Activated naive CD4-positive, alpha-beta T cell (primary cell): ENCODE data around the gene KCNQ5.

ENCODE experiments used
- DNase-seq, 4 experiments: peaks; one replicate each; lab custom pipeline; 2025; lab: John Stamatoyannopoulos, UW

KCNQ5 gene

DNA sequence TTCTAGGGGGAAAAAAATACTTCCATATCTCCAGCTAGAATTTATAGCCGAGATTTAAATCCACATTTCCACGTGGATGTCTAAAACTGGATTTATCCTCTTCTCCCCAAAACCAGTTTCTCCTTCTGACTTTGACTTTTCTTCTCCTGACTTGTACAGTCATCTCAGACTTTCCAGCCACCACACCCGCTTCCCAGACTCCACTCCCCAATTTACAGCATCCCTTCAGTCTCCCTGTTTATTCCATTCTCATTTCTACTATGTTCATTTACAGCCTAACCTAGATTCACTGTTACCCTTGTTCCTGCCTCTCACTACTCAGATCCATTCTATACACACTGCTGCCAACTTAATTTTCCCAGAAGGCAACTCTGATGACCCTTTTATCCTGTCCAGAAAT lies 378.6 kb downstream of the KCNQ5 start:
- DNase-seq = no peak

DNA sequence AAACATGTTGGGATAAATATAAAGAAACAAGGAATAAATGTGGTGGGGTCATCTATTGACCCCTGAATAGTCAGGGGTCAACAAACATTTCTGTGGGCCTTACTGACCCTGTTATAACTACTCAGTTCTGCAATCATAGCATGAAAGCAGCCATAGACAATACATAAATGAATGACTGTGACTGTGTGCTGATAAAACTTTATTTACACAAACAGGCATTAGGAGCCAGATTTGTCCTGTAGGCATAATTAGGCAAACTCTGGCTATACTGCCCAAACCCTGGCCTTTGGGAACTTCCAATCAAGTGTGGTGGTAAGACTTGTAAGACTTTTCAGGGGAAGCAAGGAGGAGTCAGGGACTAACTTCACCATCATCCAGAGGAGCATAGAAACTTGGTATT lies 380.7 kb downstream of the KCNQ5 start:
- no peak for DNase-seq

GRCh38 chr6:73003302-73003701 lies 381.4 kb downstream of the KCNQ5 start:
- DNase-seq = no peak

DNA sequence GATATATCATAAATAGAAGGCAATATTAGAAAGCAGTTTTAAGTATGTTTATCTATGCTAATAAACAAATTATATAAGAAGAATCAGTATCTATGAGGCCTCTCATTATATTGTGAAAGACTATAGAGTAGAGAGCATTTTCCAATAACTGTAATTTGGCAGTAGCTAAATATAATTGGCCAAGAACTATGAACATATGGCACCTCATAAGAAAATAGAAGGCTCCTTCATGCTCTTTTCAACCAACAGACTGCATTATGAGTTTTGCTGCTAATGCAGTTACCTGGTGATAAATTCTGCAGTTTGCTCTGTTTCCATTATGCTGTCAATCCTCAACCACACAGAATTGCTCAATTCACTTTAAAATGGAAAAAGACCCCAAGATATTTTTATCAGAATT lies 382.4 kb downstream of the KCNQ5 start:
- DNase-seq = no peak

GRCh38 chr6:73004861-73005260 lies 383.0 kb downstream of the KCNQ5 start:
- no peak for DNase-seq

DNA sequence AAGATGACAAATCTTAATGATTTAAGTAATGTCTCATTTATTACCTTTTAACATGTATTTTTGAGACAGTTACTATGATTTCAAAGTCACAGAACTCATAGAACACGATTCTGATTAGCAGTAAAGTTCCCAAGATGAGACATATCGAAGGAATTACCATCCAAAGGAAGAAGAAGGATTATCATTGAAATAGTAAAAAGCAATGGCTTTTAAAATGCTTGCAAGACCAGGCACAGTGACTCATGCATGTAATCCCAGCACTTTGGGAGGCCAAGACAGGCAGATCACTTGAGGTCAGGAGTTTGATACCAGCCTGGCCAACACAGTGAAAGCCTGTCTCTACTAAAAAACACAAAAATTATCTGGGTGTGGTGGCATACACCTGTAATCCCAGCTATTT lies 384.3 kb downstream of the KCNQ5 start:
- no peak for DNase-seq

DNA sequence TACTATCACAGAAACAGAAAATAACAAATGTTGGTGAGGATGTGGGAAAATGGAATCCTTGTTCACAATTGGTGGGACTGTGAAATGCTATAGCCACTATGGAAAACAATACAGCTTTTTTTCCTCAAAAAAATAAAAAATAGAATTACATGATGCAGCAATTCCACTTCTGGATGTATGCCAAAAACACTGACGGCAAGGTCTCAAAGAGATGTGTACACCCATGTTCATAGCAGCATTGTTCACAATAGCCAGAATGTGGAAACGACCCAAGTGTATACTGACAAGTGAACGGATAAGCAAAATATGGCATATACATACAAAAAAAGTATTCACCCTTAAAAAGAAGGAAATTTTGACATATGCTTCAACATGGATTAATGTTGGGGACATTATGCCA lies 390.1 kb downstream of the KCNQ5 start:
- no peak for DNase-seq

DNA sequence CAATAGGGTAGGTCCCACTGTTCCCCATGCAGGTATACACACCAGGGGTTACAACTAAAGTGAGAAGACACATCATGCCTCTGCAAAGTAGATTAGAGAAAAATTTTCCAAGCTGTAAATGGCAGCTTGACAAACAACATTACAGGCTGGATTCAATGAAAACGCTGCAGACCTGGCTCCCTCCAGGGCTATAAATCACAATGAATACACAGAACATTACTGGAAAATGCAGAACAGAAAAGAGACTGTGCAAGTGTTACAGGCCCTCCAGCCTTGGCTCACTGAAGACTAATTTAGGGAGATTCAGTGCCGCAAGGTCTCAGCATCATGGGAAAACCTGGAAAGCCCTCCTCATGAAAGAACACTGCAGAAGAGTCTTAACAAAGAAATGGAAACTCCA lies 395.6 kb downstream of the KCNQ5 start:
- no peak for DNase-seq

- no peak for DNase-seq
Observed at GRCh38 chr6:73024598-73024997, 402.7 kb downstream of the KCNQ5 start.

DNA sequence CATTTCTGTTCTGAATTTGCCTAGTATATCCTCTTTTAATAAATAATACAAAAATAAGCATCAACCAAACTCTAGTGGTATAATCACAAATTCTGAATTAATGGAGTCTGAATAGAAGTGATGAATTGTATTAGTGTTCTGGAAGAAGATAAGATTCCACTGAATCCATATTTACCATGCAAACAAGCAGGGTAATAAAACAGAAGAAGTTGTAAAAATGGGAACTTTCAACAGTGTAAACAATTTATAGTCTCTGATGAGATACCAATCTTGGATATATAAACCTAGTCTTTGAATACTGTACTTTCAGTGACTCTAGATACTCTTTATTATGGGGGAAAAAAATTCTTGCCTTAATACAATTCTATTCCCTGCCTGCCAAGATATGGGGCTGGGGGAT lies 405.8 kb downstream of the KCNQ5 start:
- DNase-seq = no peak

DNA sequence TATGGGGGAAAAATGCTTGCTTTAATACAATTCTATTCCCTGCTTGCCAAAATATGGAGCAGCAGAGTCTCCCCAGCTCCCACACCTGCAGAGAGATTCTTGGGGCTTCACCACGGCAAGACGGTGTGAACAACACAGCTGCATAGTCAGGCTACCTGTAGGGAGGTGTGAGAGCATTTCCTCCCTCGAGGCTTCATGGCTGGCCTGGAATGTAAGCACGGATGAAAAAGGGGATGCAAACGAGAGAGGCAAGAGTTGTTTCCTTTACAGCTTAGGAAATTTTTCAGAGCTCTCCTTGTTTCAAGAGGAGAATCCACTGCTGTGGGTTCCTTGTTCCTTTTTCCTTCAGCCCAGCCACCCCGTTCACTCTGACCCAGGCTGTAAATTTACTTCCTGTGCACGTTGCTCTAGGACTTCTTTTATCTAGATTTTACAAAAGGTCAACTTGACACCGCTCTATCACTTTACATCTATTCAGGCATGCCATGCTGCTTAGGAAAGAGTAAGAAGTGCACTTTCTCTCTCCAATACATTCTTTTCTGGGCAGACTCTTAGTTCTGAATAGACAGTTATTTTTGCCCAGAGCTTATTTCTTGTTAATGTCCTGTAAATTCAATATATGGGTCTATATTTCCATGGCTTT lies 406.4 kb downstream of the KCNQ5 start:
- no peak for DNase-seq

DNA sequence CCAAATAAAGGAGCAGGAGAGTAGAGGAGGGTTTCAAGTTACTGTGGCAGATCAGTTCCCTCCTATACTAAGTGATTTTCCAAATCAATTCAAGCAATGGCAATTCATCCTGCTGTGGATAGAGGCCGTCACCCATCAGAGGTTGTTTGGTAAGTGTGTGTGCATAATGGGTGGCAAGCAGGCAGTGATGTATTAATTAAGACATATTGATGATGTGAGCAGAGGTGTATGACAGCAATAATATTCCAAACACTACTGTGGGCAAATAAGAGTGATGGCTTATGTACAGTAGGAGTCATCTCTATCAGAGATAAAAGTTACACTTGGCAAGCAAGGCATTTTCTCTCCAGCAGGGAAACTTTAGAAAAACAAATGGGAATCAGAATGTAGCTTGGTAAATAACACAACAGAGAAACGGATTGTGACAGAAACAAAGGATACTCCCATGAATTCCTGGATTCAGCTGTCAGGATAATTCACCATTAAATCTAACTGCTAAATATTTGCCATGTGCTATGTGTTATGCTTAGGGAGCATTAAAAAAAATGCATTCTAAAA lies 407.1 kb downstream of the KCNQ5 start:
- no peak for DNase-seq

DNA sequence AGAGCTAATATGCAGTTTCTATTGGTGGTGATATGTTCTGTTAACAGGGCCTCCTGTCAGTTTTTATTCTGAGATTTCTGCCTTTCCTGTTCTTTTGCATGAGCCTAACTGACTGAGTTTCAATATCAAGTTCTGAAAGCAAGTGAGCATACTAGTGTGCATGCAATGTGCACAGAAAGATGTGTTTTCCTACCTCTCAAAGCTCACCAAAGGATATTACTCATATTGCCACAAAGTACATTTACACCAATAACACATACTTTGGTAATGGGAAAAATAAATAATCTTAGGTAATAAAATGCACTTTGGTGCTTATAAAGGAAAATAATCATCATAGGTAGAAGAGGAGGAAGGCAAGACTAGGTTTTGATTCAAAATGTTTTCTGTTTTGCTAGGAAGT lies 408.4 kb downstream of the KCNQ5 start:
- no peak for DNase-seq

GRCh38 chr6:73030791-73031782 lies 409.2 kb downstream of the KCNQ5 start:
- DNase-seq = no peak

DNA sequence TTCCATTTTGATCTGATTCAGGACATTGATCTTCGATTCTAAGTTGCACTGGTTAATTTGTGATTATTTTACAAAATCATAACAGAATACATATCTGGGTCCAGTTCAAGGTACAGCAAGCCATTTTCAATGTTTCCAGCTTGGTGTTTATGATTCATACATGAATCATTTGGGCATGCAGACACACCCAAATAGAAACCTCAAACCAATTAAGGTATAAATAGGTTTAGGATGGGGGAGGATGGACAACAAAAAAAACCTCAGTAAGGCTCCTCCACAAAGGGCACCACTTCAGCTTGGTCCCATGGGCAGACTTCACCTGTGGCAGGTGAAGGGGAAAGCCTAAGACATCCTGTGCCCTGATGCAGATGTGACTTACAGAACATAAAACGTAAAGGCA lies 410.7 kb downstream of the KCNQ5 start:
- no peak for DNase-seq

DNA sequence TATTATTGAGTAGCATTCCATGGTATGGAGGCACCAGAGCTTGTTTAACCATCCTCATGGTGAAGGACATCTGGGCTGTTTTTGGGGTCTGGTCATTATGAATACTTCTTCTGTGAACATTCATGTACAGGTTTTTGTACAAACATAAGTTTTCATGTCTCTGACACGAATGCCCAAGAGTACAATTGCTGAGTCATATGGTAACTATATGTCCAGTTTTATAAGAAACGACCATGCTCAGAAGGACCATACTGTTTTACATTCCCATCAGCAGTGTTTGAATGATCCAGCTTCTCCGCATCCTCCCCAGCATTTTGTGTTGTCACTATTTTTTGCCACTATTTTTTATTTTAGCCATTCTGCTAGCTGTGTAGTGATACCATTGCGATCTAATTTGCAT lies 414.8 kb downstream of the KCNQ5 start:
- DNase-seq = no peak

- DNase-seq = no peak
Observed at GRCh38 chr6:73041051-73041450, 419.2 kb downstream of the KCNQ5 start.

DNA sequence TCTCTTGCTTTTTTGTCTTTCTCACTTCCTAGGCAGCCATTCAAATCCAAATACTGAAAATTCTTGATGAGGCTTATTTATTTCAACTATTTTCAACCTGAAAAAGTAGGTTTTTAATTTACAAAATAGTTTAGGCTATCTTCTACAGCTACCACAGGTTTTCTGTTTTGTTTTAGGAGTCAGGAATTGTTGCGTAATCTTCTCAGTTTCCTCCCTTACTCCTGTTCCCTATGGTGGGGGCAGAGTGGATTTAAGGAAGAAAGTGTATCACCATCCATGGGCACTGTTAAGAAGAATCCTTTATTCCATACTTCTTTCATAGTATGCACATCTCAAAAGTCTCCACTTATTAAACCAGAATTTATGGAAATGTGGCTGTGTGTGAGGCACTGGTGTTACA lies 421.0 kb downstream of the KCNQ5 start:
- no peak for DNase-seq

DNA sequence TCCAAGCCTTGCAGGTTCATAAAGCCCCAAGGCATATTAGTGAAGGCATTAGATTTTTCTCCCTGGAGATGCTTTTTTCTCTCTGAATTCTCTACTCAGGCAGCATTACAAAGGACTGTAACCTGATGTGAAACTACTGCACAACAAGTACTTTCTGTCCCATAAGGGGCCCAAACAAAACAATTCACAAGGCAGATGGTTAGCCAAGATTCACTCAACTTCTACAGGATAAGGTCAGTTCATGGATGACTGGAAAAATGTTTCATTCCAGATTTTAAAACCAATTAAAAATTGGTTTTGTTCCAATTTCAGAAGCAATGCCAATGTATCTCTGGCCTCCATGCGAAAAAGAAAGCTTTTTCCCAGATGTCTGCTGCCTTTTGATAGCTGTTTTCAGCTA lies 421.6 kb downstream of the KCNQ5 start:
- DNase-seq = no peak

DNA sequence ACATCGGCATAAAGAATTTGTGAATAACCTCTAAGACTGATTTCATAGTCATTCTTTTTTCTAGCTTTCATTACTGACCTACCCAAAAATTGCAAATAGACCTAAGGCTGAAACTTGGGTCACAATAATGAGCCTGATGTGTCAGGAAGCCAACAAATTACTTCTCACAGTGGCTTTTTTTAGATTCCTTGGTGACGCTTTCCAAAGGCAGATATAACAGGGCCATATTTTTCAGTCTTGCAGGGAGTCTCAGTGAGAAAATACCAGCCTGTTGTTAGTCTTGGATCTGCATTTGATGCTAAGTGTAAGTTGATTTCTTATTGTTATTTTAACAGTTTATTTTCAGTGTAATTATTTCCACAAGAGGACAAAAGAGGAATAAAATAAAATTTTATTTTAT lies 423.7 kb downstream of the KCNQ5 start:
- DNase-seq = no peak

DNA sequence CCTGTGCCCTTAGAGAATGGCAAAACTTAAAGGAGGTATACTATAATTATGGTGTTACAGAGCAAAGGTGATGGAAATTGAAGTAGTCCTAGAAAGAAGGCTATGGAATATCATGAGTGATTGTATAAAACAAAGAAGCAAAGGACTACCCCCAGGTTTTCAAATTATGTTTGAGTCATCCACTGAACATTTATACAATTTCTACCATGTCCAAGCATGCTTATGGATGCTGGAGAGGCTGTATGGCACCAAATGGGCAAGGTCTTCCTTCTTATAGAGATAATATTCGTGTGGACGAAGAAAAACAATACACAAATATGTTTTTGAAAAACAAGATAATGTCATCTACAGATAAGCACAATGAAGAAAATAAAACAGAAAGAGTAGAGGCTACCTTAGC lies 425.9 kb downstream of the KCNQ5 start:
- no peak for DNase-seq

GRCh38 chr6:73049971-73050594 lies 428.2 kb downstream of the KCNQ5 start:
- no peak for DNase-seq

DNA sequence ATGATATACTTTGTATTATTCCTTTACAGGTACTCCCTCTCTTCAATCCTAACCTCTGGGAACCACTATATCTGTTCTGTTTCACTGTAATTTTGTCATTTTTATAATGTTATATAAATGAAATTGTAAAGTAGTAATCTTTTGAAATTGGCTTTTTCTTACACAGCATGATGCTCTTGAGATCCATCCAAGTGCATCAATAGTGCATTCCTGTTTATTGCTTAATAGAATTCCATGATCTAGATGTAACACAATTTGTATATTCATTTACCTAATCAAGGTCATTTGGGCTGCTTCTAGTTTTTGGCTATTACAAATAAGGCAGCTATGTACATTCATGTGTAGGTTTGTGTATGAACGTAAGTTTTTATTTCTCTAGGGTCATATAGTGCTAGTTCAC lies 428.8 kb downstream of the KCNQ5 start:
- no peak for DNase-seq
